BJ (cell line): ENCODE measurements around the gene GIN1. TPM values are rescaled to one million over a fixed set of nuclear protein-coding genes. Genes with fewer than 3 reads are reported as not detected.
"Not testable (repeated sequence)": the region's sequence is repeated elsewhere in the genome, so short reads cannot be mapped to it uniquely, and the experiment has no call there.

Source experiments
- CTCF ChIA-PET: fragments of 350-600 bp; formaldehyde crosslinking; extraction: SDS; loops from one replicate; lab custom pipeline; 2021; ENCODE audit warnings: antibody characterized with exemption, inconsistent platforms; lab: Yijun Ruan, JAX
- POLR2A ChIA-PET: fragments of 300-600 bp; sonication (Branson Sonifier 250); formaldehyde crosslinking; extraction: SDS; loops from one replicate; lab custom pipeline; 2021; ENCODE audit warnings: antibody characterized with exemption; lab: Charles Lee
- DNase-seq: peaks from one replicate; pipeline ENCODE4 v3.0.0-alpha.2; 2011; ENCODE audit warnings: low read depth
- H3K27me3 ChIP-seq: 2 replicates; pipeline ENCODE4 v1.6.0; 2011; ENCODE audit warnings: low read length; ENCODE audit not compliant: control insufficient read depth, insufficient read depth
- H3K36me3 ChIP-seq: 2 replicates; pipeline ENCODE4 v1.5.1; 2011; ENCODE audit warnings: low read length; ENCODE audit not compliant: control insufficient read depth, insufficient read depth
- H3K4me3 ChIP-seq: 2 replicates; pipeline ENCODE4 v1.5.1; 2011; ENCODE audit warnings: low read depth, mild to moderate bottlenecking, control low read depth, low read length
- polyA plus RNA-seq: library from polyadenylated mRNA; depleted of rRNA; stranded (reverse); fragments of >200 nt; gene quantifications from 2 replicates; pipeline ENCODE4 v1.2.3, GENCODE V29; 2011
- TF ChIP-seq, protein P1 (sequence below): IDR thresholded peaks from 2 replicates; pipeline ENCODE4 v1.5.1; 2011; ENCODE audit warnings: low read depth, mild to moderate bottlenecking, control low read depth, inconsistent platforms, low read length, moderate library complexity; ENCODE audit not compliant: insufficient read depth

Gene GIN1
- polyA plus RNA-seq, 1 experiment, result 1.6 TPM

DNA sequence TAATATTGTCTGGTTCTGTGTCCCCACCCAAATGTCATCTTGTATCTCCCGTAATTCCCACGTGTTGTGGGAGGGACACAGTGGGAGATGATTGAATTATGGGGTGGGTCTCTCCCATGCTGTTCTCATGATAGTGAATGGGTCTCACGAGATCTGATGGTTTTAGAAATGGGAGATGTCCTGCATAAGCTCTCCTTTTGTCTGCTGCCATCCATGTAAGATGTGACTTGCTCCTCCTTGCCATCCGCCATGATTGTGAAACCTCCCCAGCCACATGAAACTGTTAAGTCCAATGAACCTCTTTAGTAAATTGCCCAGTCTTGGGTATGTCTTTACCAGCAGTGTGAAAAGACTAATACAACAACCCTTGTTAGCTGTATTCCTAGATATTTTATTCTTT lies 44.5 kb downstream of the GIN1 start:
- no peak overlapping the region for H3K4me3 ChIP-seq
- ChIA-PET CTCF (no interaction called here), POLR2A (no interaction called here)
- no peak for DNase-seq
- H3K36me3 ChIP-seq, result no peaks in the 10 kb centered on the region
- TF ChIP-seq, protein P1, sequence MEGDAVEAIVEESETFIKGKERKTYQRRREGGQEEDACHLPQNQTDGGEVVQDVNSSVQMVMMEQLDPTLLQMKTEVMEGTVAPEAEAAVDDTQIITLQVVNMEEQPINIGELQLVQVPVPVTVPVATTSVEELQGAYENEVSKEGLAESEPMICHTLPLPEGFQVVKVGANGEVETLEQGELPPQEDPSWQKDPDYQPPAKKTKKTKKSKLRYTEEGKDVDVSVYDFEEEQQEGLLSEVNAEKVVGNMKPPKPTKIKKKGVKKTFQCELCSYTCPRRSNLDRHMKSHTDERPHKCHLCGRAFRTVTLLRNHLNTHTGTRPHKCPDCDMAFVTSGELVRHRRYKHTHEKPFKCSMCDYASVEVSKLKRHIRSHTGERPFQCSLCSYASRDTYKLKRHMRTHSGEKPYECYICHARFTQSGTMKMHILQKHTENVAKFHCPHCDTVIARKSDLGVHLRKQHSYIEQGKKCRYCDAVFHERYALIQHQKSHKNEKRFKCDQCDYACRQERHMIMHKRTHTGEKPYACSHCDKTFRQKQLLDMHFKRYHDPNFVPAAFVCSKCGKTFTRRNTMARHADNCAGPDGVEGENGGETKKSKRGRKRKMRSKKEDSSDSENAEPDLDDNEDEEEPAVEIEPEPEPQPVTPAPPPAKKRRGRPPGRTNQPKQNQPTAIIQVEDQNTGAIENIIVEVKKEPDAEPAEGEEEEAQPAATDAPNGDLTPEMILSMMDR, result no peak
- H3K27me3 ChIP-seq, result no peaks in the 10 kb centered on the region

DNA sequence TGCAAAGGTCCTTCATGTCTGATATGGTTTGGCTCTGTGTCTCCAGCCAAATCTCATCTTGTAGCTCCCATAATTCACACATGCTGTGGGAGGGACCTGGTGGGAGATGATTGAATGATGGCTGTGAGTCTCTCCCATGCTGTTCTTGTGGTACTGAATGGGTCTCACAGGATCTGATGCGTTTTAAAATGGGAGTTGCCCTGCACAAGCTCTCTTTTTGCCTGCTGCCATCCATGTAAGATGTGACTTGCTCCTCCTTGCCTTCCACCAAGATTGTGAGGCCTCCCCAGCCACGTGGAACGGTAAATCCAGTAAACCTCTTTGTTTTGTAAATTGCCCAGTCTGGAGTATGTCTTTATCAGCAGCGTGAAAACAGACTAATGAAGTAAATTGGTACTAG lies 46.4 kb downstream of the GIN1 start:
- POLR2A ChIA-PET, H3K27me3 ChIP-seq, H3K36me3 ChIP-seq, H3K4me3 ChIP-seq, DNase-seq: not testable (repeated sequence)
- CTCF ChIA-PET, result interaction anchor here (0.6 kb wide), 1 partner anchor 1343 kb away, joined by 3 read pairs; no protein-coding TSS in a partner anchor

DNA sequence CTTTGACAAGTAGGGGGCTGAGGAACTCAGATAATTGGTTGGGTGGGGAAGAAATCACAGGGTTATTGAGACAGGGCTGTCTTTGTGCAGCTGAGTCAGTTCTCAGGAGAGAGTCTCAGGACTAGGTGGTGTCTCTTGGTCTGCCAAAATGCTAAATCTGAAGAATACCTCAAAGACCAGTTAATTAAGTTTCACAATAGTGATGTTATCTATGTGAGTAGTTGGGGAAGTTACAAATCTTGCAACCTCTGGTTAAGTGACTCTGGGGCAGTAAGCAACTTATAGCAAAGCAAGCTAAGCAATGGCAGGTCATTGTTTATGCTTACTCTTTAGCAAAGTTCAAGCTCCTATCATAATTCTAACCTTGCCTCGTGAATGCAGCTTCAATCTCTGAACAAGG lies 53.6 kb downstream of the GIN1 start:
- H3K36me3 ChIP-seq, result no peaks in the 10 kb centered on the region
- ChIA-PET POLR2A (no interaction called here), CTCF (no interaction called here)
- no peaks in the 10 kb centered on the region for H3K27me3 ChIP-seq
- TF ChIP-seq, protein P1, result no peak
- H3K4me3 ChIP-seq, result no peak overlapping the region
- no peak for DNase-seq

DNA sequence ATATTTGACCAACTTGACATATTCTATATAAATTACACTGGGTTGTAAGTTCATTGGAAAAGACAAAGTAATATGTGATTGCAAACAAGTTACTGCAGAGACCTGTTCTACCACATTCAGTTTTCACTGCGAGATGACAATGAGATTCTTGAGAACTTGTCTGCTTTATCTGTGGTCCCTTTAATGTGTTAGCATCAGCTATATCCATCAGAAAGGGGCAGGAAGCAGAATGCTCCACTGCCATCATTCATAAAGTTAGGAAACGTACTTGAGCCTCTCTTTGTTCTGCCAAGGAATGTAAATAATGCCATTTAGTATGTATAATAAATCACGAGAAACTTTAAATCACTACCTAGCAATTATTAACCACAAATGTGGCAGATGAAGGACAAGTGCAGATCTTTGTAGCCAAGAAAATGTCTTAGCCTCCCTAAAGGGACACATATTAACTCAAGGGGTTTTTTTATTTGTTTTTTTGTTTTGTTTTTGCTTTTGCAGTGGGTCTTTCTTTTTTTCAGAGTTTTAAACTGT lies 59.4 kb downstream of the GIN1 start:
- no peak for DNase-seq
- H3K36me3 ChIP-seq, result no peaks in the 10 kb centered on the region
- H3K27me3 ChIP-seq, result no peaks in the 10 kb centered on the region; the same call in 1 of the 2 replicates
- H3K4me3 ChIP-seq, result no peak overlapping the region
- POLR2A ChIA-PET, result no interaction called here
- TF ChIP-seq, protein P1, result no peak
- CTCF ChIA-PET, result interaction anchor here (0.6 kb wide), 1 partner anchor 956 kb away, joined by 3 read pairs; no protein-coding TSS in a partner anchor

DNA sequence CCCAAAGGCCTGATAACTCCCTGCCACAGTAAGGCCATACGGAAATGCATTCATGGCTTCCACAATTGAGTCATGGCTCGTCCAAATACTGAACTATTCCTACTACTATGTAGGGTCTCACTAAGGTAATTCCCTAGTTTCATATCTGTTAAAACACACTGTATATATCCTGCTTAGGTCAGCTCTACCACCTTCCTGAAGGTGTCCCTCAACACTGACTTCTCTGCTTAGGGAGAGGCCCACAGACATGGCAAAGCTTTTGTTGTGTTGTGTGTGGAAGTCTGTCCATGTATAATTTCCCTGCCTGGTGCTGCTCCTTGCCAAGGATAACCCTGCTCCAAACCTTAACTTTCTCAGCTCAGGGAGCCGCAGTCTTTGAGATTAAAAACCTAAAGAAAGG lies 60.4 kb downstream of the GIN1 start:
- TF ChIP-seq, protein P1, result no peak
- ChIA-PET CTCF (no interaction called here), POLR2A (no interaction called here)
- no peak for DNase-seq
- no peaks in the 10 kb centered on the region; the same call in 1 of the 2 replicates for H3K27me3 ChIP-seq
- H3K36me3 ChIP-seq, result no peaks in the 10 kb centered on the region
- H3K4me3 ChIP-seq, result no peak overlapping the region
